Fibroblast of pulmonary artery (primary cell): ENCODE data around the gene CCNO.
A peak's percentile ranks its signal among the peaks of the same experiment; 100 is the strongest.

Source experiments
- DNase-seq: peaks from one replicate; pipeline ENCODE4 v3.0.0-alpha.2; 2010; ENCODE audit warnings: low read depth
- H3K4me3 ChIP-seq: replicated peaks from 2 replicates; pipeline ENCODE4 v1.5.1; 2011; ENCODE audit warnings: low read depth, mild to moderate bottlenecking, control low read depth, low read length, moderate library complexity
- CTCF ChIP-seq: IDR thresholded peaks from 2 replicates; pipeline ENCODE4 v1.5.1; 2011; ENCODE audit warnings: mild to moderate bottlenecking, control low read depth, low read length, inconsistent platforms; ENCODE audit errors: missing control alignments

Gene CCNO

GRCh38 chr5:55232985-55233928, at the start of gene CCNO:
CCNO (minus strand) TSS chr5:55233608; CDS start chr5:55233523, 85 bp downstream.
- TF ChIP-seq CTCF, result no peak
- peak; percentile 72 for DNase-seq
- peak within 1 kb of the TSS; percentile 55 for H3K4me3 ChIP-seq

GRCh38 chr5:55278778-55279177, 45.4 kb upstream of the CCNO start:
- no peak for TF ChIP-seq CTCF
- no peak overlapping the region for H3K4me3 ChIP-seq
- DNase-seq, result no peak

- DNase-seq, result no peak
- TF ChIP-seq CTCF, result no peak
These were observed 43.4 kb upstream of the CCNO start for GRCh38 chr5:55276771-55277170.

GRCh38 chr5:55258339-55258738, 24.9 kb upstream of the CCNO start:
- H3K4me3 ChIP-seq, result no peak overlapping the region
- DNase-seq, result no peak
- TF ChIP-seq CTCF, result no peak

More at GRCh38 chr5:55276771-55277170, 43.4 kb upstream of the CCNO start:
- H3K4me3 ChIP-seq, result no peak overlapping the region

- no peak for TF ChIP-seq CTCF
These were observed 21.4 kb upstream of the CCNO start for GRCh38 chr5:55254802-55255201.

GRCh38 chr5:55250064-55250463, 16.7 kb upstream of the CCNO start:
- no peak overlapping the region for H3K4me3 ChIP-seq
- no peak for DNase-seq
- no peak for TF ChIP-seq CTCF

More at GRCh38 chr5:55254802-55255201, 21.4 kb upstream of the CCNO start:
- DNase-seq, result no peak
- no peak overlapping the region for H3K4me3 ChIP-seq
